HCT116 (cell line): Measurements from ENCODE around the gene CACNA2D2.

ENCODE experiments used
- CTCF ChIP-seq, 3 experiments: fragments of 200-600 bp in 1 of 3; sonication (generic) in 1 of 3; IDR thresholded peaks in 2 of 3; conservative IDR thresholded peaks in 1 of 3; 2 replicates each; pipeline ENCODE4 v1.5.1; 2012 to 2017; ENCODE audit warnings: low read depth in 2 of 3, low read length in 2 of 3, antibody characterized with exemption in 1 of 3, borderline replicate concordance in 1 of 3, control low read depth in 1 of 3, mild to moderate bottlenecking in 1 of 3, mixed read lengths in 1 of 3, mixed run types in 1 of 3, moderate library complexity in 1 of 3; ENCODE audit not compliant: insufficient read depth in 1 of 3
- EZH2 ChIP-seq: fragments of 200-600 bp; sonication (generic); IDR thresholded peaks from 2 replicates; pipeline ENCODE4 v1.6.1; 2017; ENCODE audit warnings: antibody characterized with exemption, mixed run types
- EZH2phosphoT487 ChIP-seq: fragments of 200-600 bp; IDR thresholded peaks from 2 replicates; pipeline ENCODE4 v1.6.1; 2018; ENCODE audit warnings: antibody characterized with exemption, borderline replicate concordance
- MAX ChIP-seq: IDR thresholded peaks from 2 replicates; pipeline ENCODE4 v1.6.1; 2012
- POLR2A ChIP-seq: IDR thresholded peaks from 2 replicates; pipeline ENCODE4 v1.7.0; 2011; ENCODE audit warnings: borderline replicate concordance; ENCODE audit not compliant: insufficient read depth, insufficient read length; ENCODE audit errors: extremely low read depth
- POLR2AphosphoS5 ChIP-seq: IDR thresholded peaks from 2 replicates; pipeline ENCODE4 v1.6.1; 2011; ENCODE audit warnings: mild to moderate bottlenecking, low read depth, low read length, moderate library complexity
- RAD21 ChIP-seq: IDR thresholded peaks from 2 replicates; pipeline ENCODE4 v1.6.1; 2012; ENCODE audit warnings: low read depth, mild to moderate bottlenecking
- ZNF274 ChIP-seq: fragments of 200-500 bp; sonication (Bioruptor generic); IDR thresholded peaks from 2 replicates; pipeline ENCODE4 v1.6.1; 2014; ENCODE audit warnings: mild to moderate bottlenecking, low read depth, low read length, inconsistent platforms

DNA sequence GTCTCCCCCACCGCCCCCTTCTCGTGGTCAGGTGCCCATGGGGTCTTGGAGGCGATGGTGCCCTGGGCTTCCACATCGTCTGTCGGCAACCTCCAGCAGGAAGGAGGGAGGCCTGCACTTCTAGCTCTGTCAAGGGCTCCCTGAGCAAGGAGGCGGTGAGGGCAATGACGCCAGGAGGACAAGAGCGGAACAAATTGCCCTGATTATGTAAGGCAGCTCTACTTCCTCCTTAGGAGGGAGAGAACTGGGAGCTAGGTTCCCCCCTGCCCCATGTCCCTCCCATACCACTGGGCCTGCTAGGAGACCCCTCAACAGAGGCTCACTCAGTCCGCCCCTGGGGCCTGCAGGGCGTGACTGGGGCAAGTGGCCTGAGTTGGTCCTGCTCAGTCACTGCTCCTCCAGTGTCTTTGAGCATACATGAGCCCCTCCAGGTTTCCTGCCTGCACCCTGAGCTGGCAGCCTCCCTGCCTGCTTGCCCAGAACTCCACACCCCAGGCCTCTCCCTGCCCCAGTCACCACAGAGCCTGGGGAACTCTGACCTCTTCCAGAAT is 56.1 kb downstream of the CACNA2D2 start:
- TF ChIP-seq ZNF274 (no peak), EZH2 (no peak), CTCF (IDR thresholded peaks at IDR 0.05 in 2 of 3, conservative IDR thresholded peaks at IDR 0.05 in 1 of 3; ENCODE audit: borderline replicate concordance in 1 of 3, insufficient read depth in 1 of 3, low read depth in 2 of 3, low read length in 2 of 3) (no peak), POLR2AphosphoS5 (no peak), POLR2A (no peak), MAX (no peak), RAD21 (no peak), EZH2phosphoT487 (no peak)
